Fibroblast of lung (primary cell): ENCODE results near the gene TMEM131L. TPM values are rescaled to one million over a fixed set of nuclear protein-coding genes. Genes with fewer than 3 reads are reported as not detected.
"Not testable (repeated sequence)": the region's sequence is repeated elsewhere in the genome, so short reads cannot be mapped to it uniquely, and the experiment has no call there.

Experiments
- DNase-seq, 2 donors: peaks; one replicate each; pipeline versions ENCODE4 v3.0.0 to v3.0.0-alpha.2; 2010; ENCODE audit warnings: low read depth in 2 of 2
- H2AFZ ChIP-seq: 2 replicates; pipeline ENCODE4 v1.5.1; 2012; ENCODE audit warnings: low read length, control low read depth, inconsistent platforms
- H3K27ac ChIP-seq: 2 replicates; pipeline ENCODE4 v1.5.1; 2011; ENCODE audit warnings: low read length, control low read depth; ENCODE audit not compliant: insufficient read depth
- H3K27me3 ChIP-seq: 2 replicates; pipeline ENCODE4 v1.5.1; 2011; ENCODE audit warnings: mild to moderate bottlenecking, low read length; ENCODE audit not compliant: control insufficient read depth, insufficient read depth
- H3K36me3 ChIP-seq: 2 replicates; pipeline ENCODE4 v1.5.1; 2011; ENCODE audit warnings: low read length; ENCODE audit not compliant: control insufficient read depth, insufficient read depth
- H3K4me1 ChIP-seq: 2 replicates; pipeline ENCODE4 v1.5.1; 2011; ENCODE audit warnings: low read length; ENCODE audit not compliant: control insufficient read depth, insufficient read depth; ENCODE audit errors: extremely low read depth
- H3K4me2 ChIP-seq: 2 replicates; pipeline ENCODE4 v1.5.1; 2011; ENCODE audit warnings: low read length, control low read depth; ENCODE audit not compliant: insufficient read depth; ENCODE audit errors: extremely low read depth
- H3K4me3 ChIP-seq, 4 experiments: fragments of 200-600 bp in 1 of 4; sonication (generic) in 1 of 4; replicated peaks in 1 of 4; 2 replicates each; pipeline ENCODE4 v1.5.1; 2011 to 2016; ENCODE audit warnings: low read length in 4 of 4, low read depth in 3 of 4, mild to moderate bottlenecking in 3 of 4, control low read depth in 2 of 4, inconsistent platforms in 1 of 4, mixed read lengths in 1 of 4; ENCODE audit not compliant: insufficient read depth in 1 of 4; ENCODE audit errors: control extremely low read depth in 1 of 4
- H3K79me2 ChIP-seq: 2 replicates; pipeline ENCODE4 v1.5.1; 2012; ENCODE audit warnings: mild to moderate bottlenecking, low read length, inconsistent platforms; ENCODE audit not compliant: control insufficient read depth, insufficient read depth
- H3K9ac ChIP-seq: 2 replicates; pipeline ENCODE4 v1.5.1; 2011; ENCODE audit warnings: mild to moderate bottlenecking, low read length, control low read depth; ENCODE audit not compliant: insufficient read depth
- H3K9me3 ChIP-seq: 2 replicates; pipeline ENCODE4 v1.5.1; 2012; ENCODE audit warnings: low read depth, low read length; ENCODE audit not compliant: control insufficient read depth, insufficient read depth
- H4K20me1 ChIP-seq: 2 replicates; pipeline ENCODE4 v1.5.1; 2011; ENCODE audit warnings: low read length; ENCODE audit not compliant: control insufficient read depth, insufficient read depth; ENCODE audit errors: extremely low read depth
- EZH2 ChIP-seq: IDR thresholded peaks from 2 replicates; pipeline ENCODE4 v1.5.1; 2012; ENCODE audit warnings: low read length, control low read depth, mild to moderate bottlenecking; ENCODE audit errors: missing control alignments
- polyA plus RNA-seq, 2 donors: library from polyadenylated mRNA; depleted of rRNA in 1 of 2; stranded (reverse) in 1 of 2; unstranded in 1 of 2; fragments of >200 nt; gene quantifications; 2 replicates each; pipeline ENCODE4 v1.2.1, GENCODE V29; 2011 to 2012; ENCODE audit warnings: missing spikeins in 1 of 2
- total RNA-seq: library from RNA; depleted of rRNA; stranded (reverse); fragments of >200 nt; gene quantifications from 2 replicates; pipeline ENCODE4 v1.2.1, GENCODE V29; 2014
- TF ChIP-seq, protein P1 (sequence below), 2 donors: IDR thresholded peaks in 1 of 2; conservative IDR thresholded peaks in 1 of 2; 1 replicate in 1 of 2; 2 replicates in 1 of 2; pipeline ENCODE4 v1.5.1; 2011 to 2012; ENCODE audit warnings: low read length in 2 of 2, control low read depth in 1 of 2, inconsistent platforms in 1 of 2, low read depth in 1 of 2, mild to moderate bottlenecking in 1 of 2

Gene TMEM131L
- total and polyA plus RNA-seq, 2 donors (not counting 1 experiment from before 2014, with no cell fraction given): 7.7 to 15.0 TPM

DNA sequence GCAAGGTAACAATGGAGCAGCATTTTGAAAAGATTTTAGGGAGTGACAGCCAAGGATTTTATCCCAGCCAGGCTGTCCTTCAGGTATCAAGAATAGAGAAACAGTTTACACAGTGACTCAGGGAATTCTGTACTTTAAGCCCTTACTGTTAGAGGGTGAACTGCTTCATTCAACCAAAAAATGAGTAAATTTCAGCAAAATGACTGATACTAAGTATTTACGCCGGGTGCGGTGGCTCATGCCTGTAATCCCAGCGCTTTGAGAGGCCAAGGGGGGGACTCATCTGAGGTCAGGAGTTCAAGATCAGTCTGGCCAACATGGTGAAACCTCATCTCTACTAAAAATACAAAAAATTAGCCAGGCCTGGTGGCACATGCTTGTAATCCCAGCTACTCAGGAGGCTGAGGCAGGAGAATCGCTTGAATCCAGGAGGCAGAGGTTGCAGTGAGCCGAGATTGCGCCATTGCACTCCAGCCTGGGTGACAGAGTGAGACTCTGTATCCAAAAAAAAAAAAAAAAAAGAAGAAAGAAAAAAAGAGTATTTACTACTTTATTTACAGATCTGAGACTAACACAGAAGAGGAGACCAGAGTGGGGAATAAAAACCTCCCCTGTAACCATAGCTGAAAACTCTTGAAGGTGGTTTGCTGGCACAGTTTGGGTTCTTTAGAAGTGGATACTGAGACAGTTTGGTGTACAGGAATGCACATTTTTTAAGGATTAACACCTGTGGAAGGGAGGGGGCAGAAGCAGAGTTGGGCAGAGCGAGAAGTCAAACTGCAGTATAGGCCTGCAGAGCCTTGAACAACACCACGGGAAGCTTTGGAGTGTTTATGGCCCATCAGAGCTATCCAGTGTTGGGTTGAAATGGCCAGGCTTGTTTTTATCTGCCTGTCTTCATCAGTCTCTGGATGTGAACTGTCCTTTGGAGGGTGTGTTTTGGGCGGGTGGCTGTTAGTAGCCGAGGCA lies 40.5 kb downstream of the TMEM131L start:
- Histone ChIP-seq H3K9me3 (no peaks in the 10 kb centered on the region), H4K20me1 (no peaks in the 10 kb centered on the region), H3K9ac (no peak overlapping the region), H3K79me2 (no peaks in the 10 kb centered on the region), H3K27me3 (no peaks in the 10 kb centered on the region), H2AFZ (no peak overlapping the region), H3K36me3 (no peaks in the 10 kb centered on the region), H3K4me2 (no peak overlapping the region), H3K4me3 (no peak overlapping the region), H3K27ac (no peak overlapping the region), H3K4me1 (peaks cover 8% of the 10 kb centered on the region)
- peak in 1 of 2 donors; percentile 50 for DNase-seq
- no peak for TF ChIP-seq EZH2
- TF ChIP-seq, protein P1, sequence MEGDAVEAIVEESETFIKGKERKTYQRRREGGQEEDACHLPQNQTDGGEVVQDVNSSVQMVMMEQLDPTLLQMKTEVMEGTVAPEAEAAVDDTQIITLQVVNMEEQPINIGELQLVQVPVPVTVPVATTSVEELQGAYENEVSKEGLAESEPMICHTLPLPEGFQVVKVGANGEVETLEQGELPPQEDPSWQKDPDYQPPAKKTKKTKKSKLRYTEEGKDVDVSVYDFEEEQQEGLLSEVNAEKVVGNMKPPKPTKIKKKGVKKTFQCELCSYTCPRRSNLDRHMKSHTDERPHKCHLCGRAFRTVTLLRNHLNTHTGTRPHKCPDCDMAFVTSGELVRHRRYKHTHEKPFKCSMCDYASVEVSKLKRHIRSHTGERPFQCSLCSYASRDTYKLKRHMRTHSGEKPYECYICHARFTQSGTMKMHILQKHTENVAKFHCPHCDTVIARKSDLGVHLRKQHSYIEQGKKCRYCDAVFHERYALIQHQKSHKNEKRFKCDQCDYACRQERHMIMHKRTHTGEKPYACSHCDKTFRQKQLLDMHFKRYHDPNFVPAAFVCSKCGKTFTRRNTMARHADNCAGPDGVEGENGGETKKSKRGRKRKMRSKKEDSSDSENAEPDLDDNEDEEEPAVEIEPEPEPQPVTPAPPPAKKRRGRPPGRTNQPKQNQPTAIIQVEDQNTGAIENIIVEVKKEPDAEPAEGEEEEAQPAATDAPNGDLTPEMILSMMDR (conservative IDR thresholded peaks at IDR 0.05 in 1 of 2, IDR thresholded peaks at IDR 0.05 in 1 of 2; ENCODE audit: low read depth in 1 of 2, low read length in 2 of 2): no peak

DNA sequence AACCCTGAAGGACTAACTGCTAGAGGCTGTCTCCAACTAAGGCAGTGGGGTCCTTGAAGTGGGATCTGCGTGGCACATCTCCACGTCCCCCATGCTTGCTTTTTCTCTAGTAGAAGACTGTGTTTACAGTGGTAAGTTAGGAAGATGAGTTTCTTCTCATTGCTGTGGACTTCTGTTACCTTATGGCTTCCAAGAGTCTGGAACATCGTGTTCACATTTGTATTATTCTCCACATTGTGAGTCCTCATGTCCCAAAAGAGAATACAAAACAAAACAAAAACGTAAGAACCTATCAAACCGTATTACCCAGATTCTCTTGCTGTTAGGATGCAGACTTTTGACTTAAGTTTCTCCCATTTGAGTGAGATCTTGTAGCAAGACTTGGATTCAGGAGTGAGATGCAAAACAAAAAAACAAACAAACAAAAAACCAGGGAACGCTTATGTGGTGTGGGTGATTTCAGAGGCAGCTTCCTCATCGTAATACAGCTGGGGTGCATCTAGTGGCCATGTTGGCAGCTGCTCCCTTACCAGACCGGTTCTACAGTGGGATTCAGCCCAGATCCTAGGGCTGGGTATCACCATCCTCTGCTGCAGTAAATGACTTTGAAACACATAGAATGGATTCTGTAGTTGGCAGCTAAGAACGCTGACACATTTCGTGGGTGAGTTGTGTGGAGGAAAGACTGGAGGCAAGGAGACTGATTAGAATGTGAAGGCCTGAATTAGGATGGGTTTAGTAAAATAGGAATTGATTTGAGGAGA lies 41.3 kb downstream of the TMEM131L start:
- Histone ChIP-seq H3K4me1 (peaks cover 5% of the 10 kb centered on the region), H3K27ac (no peak overlapping the region), H4K20me1 (no peaks in the 10 kb centered on the region), H3K27me3 (no peaks in the 10 kb centered on the region), H3K4me2 (no peak overlapping the region), H2AFZ (no peak overlapping the region), H3K4me3 (no peak overlapping the region), H3K9me3 (no peaks in the 10 kb centered on the region), H3K9ac (no peak overlapping the region), H3K79me2 (no peaks in the 10 kb centered on the region), H3K36me3 (no peaks in the 10 kb centered on the region)
- DNase-seq: no peak
- no peak for TF ChIP-seq EZH2
- TF ChIP-seq, protein P1 (conservative IDR thresholded peaks at IDR 0.05 in 1 of 2, IDR thresholded peaks at IDR 0.05 in 1 of 2; ENCODE audit: low read depth in 1 of 2, low read length in 2 of 2): no peak

DNA sequence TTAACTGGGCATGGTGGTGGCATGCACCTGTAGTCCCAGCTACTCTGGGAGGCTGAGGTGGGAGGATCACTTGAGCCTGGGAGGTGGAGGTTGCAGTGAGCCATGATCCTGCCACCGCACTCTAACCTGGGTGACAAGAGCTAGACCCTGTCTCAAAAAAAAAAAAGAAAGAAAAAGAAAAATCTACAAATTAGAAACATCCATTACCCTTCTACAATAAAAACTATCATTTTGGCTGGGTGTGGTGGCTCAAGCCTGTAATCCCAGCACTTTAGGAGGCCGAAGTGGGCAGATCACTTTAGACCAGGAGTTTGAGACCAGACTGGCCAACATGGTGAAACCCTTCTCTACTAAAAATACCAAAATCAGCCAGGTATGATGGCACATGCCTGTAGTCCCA lies 43.1 kb downstream of the TMEM131L start:
- not testable (repeated sequence) for H3K27me3 ChIP-seq, H4K20me1 ChIP-seq, H2AFZ ChIP-seq, H3K9ac ChIP-seq, H3K79me2 ChIP-seq, DNase-seq, H3K4me2 ChIP-seq, H3K4me3 ChIP-seq, H3K27ac ChIP-seq, H3K36me3 ChIP-seq, H3K9me3 ChIP-seq
- peaks cover 13% of the 10 kb centered on the region for H3K4me1 ChIP-seq
